ENCODE data around the gene G2E3. TPM values are rescaled to one million over a fixed set of nuclear protein-coding genes. Genes with fewer than 3 reads are reported as not detected.

The G2E3 gene
- polyA plus RNA-seq, 1 experiment, result 21.7 TPM

- CTCF ChIA-PET, result no interaction called here
- Histone ChIP-seq H3K4me3 (ENCODE audit: low read depth, low read length) (no peak overlapping the region), H3K27ac (ENCODE audit: low read depth, low read length) (no peak overlapping the region), H3K27me3 (ENCODE audit: control insufficient read depth, insufficient read depth, low read length) (no peaks in the 10 kb centered on the region), H3K9me3 (ENCODE audit: control insufficient read depth, insufficient read depth, low read length) (no peaks in the 10 kb centered on the region)
- POLR2A ChIA-PET, result no interaction called here
- no peak for DNase-seq (ENCODE audit: low read depth, low spot score)
- TF ChIP-seq CTCF (IDR thresholded peaks at IDR 0.05; ENCODE audit: low read depth, low read length), result no peak
Measured at GRCh38 chr14:30651937-30652336, 93.0 kb downstream of the G2E3 start.

- ChIA-PET POLR2A (no interaction called here), CTCF (interaction anchor here (1.0 to 1.3 kb wide), 2 partner anchors 27 to 33 kb away, joined by 3 to 4 read pairs; no protein-coding TSS in a partner anchor)
- TF ChIP-seq CTCF (IDR thresholded peaks at IDR 0.05; ENCODE audit: low read depth, low read length), result no peak
- no peak overlapping the region for H3K27ac ChIP-seq (ENCODE audit: low read depth, low read length)
- DNase-seq (ENCODE audit: low read depth, low spot score), result no peak
- no peak overlapping the region for H3K4me3 ChIP-seq (ENCODE audit: low read depth, low read length)
- no peaks in the 10 kb centered on the region for H3K9me3 ChIP-seq (ENCODE audit: control insufficient read depth, insufficient read depth, low read length)
- H3K27me3 ChIP-seq (ENCODE audit: control insufficient read depth, insufficient read depth, low read length), result no peaks in the 10 kb centered on the region
Measured at GRCh38 chr14:30655124-30655523, 96.2 kb downstream of the G2E3 start.

GRCh38 chr14:30655658-30656057 is 96.7 kb downstream of the G2E3 start:
- POLR2A ChIA-PET, result no interaction called here
- Histone ChIP-seq H3K27me3 (ENCODE audit: control insufficient read depth, insufficient read depth, low read length) (no peaks in the 10 kb centered on the region), H3K9me3 (ENCODE audit: control insufficient read depth, insufficient read depth, low read length) (no peaks in the 10 kb centered on the region), H3K27ac (ENCODE audit: low read depth, low read length) (no peak overlapping the region), H3K4me3 (ENCODE audit: low read depth, low read length) (no peak overlapping the region)
- no peak for DNase-seq (ENCODE audit: low read depth, low spot score)
- CTCF ChIA-PET, result interaction anchor here (1.0 to 1.3 kb wide), 2 partner anchors 27 to 34 kb away, joined by 3 to 4 read pairs; no protein-coding TSS in a partner anchor
- no peak for TF ChIP-seq CTCF (IDR thresholded peaks at IDR 0.05; ENCODE audit: low read depth, low read length)

- no peak for DNase-seq (ENCODE audit: low read depth, low spot score)
- TF ChIP-seq CTCF (IDR thresholded peaks at IDR 0.05; ENCODE audit: low read depth, low read length), result peak; percentile 65
- CTCF ChIA-PET, result interaction anchor here (0.6 to 0.8 kb wide), 3 partner anchors 28 to 249 kb away, joined by 3 to 4 read pairs (median 3); no protein-coding TSS in a partner anchor
- Histone ChIP-seq H3K4me3 (ENCODE audit: low read depth, low read length) (no peak overlapping the region), H3K27me3 (ENCODE audit: control insufficient read depth, insufficient read depth, low read length) (no peaks in the 10 kb centered on the region), H3K27ac (ENCODE audit: low read depth, low read length) (no peak overlapping the region), H3K9me3 (ENCODE audit: control insufficient read depth, insufficient read depth, low read length) (no peaks in the 10 kb centered on the region)
- POLR2A ChIA-PET, result no interaction called here
Measured at GRCh38 chr14:30656190-30656632, 97.3 kb downstream of the G2E3 start.

- no peak for DNase-seq (ENCODE audit: low read depth, low spot score)
- ChIA-PET POLR2A (no interaction called here), CTCF (interaction anchor here (0.6 to 1.1 kb wide), 7 partner anchors 13 to 251 kb away, joined by 3 to 5 read pairs (median 3); partner anchors contain the start of gene SCFD1)
- Histone ChIP-seq H3K27ac (ENCODE audit: low read depth, low read length) (no peak overlapping the region), H3K4me3 (ENCODE audit: low read depth, low read length) (no peak overlapping the region), H3K27me3 (ENCODE audit: control insufficient read depth, insufficient read depth, low read length) (no peaks in the 10 kb centered on the region), H3K9me3 (ENCODE audit: control insufficient read depth, insufficient read depth, low read length) (no peaks in the 10 kb centered on the region)
- no peak for TF ChIP-seq CTCF (IDR thresholded peaks at IDR 0.05; ENCODE audit: low read depth, low read length)
Measured at GRCh38 chr14:30657050-30657449, 98.1 kb downstream of the G2E3 start.
